ENCODE measurements around the gene ZNF687.

Gene ZNF687

DNA sequence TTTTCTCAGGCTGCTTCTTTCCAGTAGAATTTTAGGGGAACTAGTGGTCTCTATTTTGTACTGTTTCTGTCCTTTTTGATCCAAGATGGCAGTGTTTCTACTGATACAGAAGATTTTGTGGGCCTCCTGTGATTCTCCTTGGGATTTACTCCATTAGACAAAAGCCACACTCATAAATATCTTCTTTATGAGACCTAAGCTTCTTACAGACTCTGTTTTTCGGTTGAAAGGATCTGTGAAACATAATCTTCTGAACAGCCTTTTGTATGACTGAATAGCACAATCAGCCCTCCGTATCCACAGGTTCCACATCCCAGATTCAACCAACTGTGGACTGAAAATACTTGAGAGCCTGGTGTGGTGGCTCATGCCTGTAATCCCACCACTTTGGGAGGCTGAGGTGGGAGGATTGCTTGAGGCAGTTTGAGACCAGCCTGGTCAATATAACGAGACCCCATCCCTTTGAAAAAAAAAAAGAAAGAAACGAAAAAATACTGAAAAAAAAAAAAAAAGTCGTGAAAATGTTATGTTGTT, 38.3 kb upstream of the ZNF687 start:
- no peaks in the 10 kb centered on the region for H3K4me1 ChIP-seq (ENCODE audit: insufficient read depth, insufficient read length)
- no peaks in the 10 kb centered on the region for H3K27me3 ChIP-seq (ENCODE audit: insufficient read depth, insufficient read length)
- no peak overlapping the region for H3K4me3 ChIP-seq (ENCODE audit: insufficient read length, low read depth)
- DNase-seq (ENCODE audit: low read depth, low spot score) = no peak
- TF ChIP-seq ZNF274 (IDR thresholded peaks at IDR 0.05; ENCODE audit: low read depth, low read length) = no peak
- TF ChIP-seq YY1 (IDR thresholded peaks at IDR 0.05; ENCODE audit: insufficient read depth, insufficient read length) = no peak
- no peak for TF ChIP-seq SUZ12 (IDR thresholded peaks at IDR 0.05; ENCODE audit: extremely low read depth, insufficient read depth, insufficient read length)
- H3K9ac ChIP-seq (ENCODE audit: insufficient read length, low read depth) = no peak overlapping the region
- no peaks in the 10 kb centered on the region for H3K9me3 ChIP-seq (ENCODE audit: insufficient read depth, low read length)
- peaks cover 100% of the 10 kb centered on the region for H3K36me3 ChIP-seq (ENCODE audit: insufficient read depth, insufficient read length, low read length)

DNA sequence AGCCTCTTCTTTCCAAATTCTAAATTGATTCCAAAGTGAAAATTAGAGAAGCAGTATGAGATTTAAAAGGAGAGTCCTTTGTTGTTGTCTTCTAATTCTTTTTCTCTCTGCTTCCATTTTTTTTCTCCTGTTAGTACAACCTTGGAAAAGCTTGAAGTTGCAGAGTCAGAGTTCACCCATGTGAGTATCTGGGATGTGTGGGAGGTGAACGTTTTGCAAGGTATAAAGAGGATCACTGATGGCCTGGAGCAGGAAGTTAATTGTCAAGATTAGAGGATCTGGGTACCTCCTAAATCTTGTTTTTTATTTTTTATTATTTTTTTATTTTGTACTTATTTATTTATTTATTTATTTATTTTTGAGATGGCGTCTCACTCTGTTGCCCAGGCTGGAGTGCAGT, 35.3 kb upstream of the ZNF687 start:
- TF ChIP-seq YY1 (IDR thresholded peaks at IDR 0.05; ENCODE audit: insufficient read depth, insufficient read length) (no peak), ZNF274 (IDR thresholded peaks at IDR 0.05; ENCODE audit: low read depth, low read length) (no peak), SUZ12 (IDR thresholded peaks at IDR 0.05; ENCODE audit: extremely low read depth, insufficient read depth, insufficient read length) (no peak)
- Histone ChIP-seq H3K4me3 (ENCODE audit: insufficient read length, low read depth) (no peak overlapping the region), H3K9me3 (ENCODE audit: insufficient read depth, low read length) (no peaks in the 10 kb centered on the region), H3K9ac (ENCODE audit: insufficient read length, low read depth) (no peak overlapping the region), H3K4me1 (ENCODE audit: insufficient read depth, insufficient read length) (no peaks in the 10 kb centered on the region), H3K36me3 (ENCODE audit: insufficient read depth, insufficient read length, low read length) (peaks cover 90% of the 10 kb centered on the region), H3K27me3 (ENCODE audit: insufficient read depth, insufficient read length) (no peaks in the 10 kb centered on the region)
- no peak for DNase-seq (ENCODE audit: low read depth, low spot score)

DNA sequence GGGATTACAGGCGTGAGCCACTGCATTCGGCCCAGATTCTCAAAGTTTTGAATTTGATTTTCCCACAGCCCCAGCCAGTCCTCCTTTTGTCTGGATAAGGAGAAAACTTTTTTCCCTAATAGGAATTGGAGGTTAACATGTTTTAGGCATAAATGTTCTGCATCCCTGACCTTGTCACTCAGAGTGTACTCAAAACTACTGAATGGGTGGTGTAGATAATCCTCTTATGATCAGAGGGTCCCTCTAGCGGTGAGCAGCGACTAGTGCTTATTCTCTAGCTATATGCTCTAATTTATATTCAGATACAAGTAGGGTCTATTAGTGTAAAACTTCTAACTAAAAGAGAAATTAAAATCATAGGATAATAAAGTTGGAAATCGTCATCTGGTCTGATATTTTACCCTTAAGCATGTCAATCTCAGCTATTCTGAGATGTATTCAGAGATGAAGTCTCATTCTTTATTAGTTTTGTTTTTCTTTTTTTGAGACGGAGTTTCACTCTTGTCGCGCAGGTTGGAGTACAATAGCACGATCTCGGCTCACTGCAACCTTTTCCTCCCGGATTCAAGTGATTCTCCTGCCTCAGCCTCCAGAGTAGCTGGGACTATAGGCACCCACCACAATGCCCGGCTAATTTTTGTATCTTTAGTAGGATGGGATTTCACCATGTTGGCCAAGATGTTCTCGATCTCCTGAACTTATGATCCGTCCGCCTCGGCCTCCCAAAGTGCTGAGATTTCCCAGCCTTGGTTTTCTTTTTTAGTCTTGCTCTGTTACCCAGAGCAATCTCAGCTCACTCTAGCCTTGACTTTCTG, 30.2 kb upstream of the ZNF687 start:
- Histone ChIP-seq H3K36me3 (ENCODE audit: insufficient read depth, insufficient read length, low read length) (peaks cover 58% of the 10 kb centered on the region), H3K9ac (ENCODE audit: insufficient read length, low read depth) (no peak overlapping the region)

DNA sequence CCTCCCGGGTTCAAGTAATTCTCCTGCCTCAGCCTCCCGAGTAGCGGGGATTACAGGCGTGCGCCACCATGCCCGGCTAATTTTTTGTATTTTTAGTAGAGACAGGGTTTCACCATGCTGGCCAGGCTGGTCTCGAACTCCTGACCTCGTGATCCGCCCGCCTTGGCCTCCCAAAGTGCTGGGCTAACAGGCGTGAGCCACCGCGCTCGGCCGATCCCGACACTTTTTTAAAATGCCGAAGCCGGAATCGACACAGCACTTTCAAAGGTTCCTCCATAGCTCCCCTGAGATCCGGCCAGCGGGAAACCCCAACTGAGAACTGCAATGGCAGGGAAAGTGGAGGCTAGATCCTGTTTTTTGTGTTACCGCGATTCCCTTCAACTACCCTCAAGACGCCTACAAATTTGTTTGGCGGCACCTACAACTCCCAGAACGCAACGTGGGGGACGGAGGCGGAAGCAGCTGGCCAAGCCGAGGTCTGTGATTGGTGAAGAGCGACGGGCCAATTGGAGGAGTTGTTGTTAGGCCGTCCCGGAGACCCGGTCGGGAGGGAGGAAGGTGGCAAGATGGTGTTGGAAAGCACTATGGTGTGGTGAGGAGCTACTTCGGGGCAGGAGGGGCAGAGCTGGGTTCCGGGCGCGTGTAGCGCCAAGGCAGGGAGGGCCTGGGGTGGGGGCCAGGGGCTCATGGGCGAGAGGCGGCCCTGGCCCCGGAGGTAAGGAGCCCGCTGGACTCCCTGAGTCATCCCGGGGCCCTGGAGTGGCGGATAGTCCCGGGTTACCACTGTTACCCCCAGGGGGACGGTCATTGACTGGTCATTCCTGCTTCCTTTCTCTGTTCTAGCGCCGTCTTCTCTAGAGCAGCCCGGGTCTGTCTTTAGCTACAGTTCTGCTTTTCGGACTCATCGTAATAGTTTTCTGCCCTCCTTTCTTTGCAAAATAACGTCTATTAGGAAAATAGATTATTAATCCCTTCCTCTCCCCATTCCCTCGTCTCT, 27.6 kb upstream of the ZNF687 start, which contains the start of gene PSMD4:
PSMD4 (plus strand) TSS at position 518 of the 997 bp plus-strand sequence; CDS start at position 567, 49 bp downstream.
- Histone ChIP-seq H3K4me1 (ENCODE audit: insufficient read depth, insufficient read length) (peaks cover 2% of the 10 kb centered on the region), H3K36me3 (ENCODE audit: insufficient read depth, insufficient read length, low read length) (peaks cover 38% of the 10 kb centered on the region), H3K27me3 (ENCODE audit: insufficient read depth, insufficient read length) (no peaks in the 10 kb centered on the region), H3K4me3 (ENCODE audit: insufficient read length, low read depth) (peak within 1 kb of the TSS; percentile 90), H3K9ac (ENCODE audit: insufficient read length, low read depth) (peak within 1 kb of the TSS; percentile 90), H3K9me3 (ENCODE audit: insufficient read depth, low read length) (no peaks in the 10 kb centered on the region)
- TF ChIP-seq YY1 (IDR thresholded peaks at IDR 0.05; ENCODE audit: insufficient read depth, insufficient read length) = peak; percentile 40
- no peak for TF ChIP-seq SUZ12 (IDR thresholded peaks at IDR 0.05; ENCODE audit: extremely low read depth, insufficient read depth, insufficient read length)
- DNase-seq (ENCODE audit: low read depth, low spot score) = peak; percentile 100

More for the DNA sequence above, 30.2 kb upstream of the ZNF687 start:
- peaks cover 2% of the 10 kb centered on the region for H3K4me1 ChIP-seq (ENCODE audit: insufficient read depth, insufficient read length)
- no peak for TF ChIP-seq YY1 (IDR thresholded peaks at IDR 0.05; ENCODE audit: insufficient read depth, insufficient read length)
- no peak for TF ChIP-seq SUZ12 (IDR thresholded peaks at IDR 0.05; ENCODE audit: extremely low read depth, insufficient read depth, insufficient read length)
- no peak for TF ChIP-seq ZNF274 (IDR thresholded peaks at IDR 0.05; ENCODE audit: low read depth, low read length)
- H3K27me3 ChIP-seq (ENCODE audit: insufficient read depth, insufficient read length) = no peaks in the 10 kb centered on the region
- no peaks in the 10 kb centered on the region for H3K9me3 ChIP-seq (ENCODE audit: insufficient read depth, low read length)
- peak; percentile 48 for DNase-seq (ENCODE audit: low read depth, low spot score)
- no peak overlapping the region for H3K4me3 ChIP-seq (ENCODE audit: insufficient read length, low read depth)

DNA sequence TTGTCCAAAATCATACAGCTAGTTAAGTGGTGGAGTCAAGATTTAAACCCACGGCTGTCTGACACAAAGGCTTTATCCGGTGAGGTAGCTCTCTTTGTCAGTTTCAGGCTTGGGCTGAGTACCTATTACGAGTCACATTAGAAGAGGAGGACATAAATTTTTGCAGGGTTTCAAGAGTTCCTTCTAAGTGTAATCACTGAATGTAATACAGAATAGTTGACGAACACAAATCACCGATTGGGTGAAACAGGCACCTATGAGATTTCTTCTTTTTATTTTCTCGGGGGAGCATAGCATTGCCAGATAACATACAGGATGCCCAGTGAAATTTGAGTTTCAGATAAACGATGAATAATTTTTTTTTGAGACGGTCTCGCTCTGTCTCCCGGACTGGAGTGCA, 26.7 kb upstream of the ZNF687 start:
- Histone ChIP-seq H3K4me3 (ENCODE audit: insufficient read length, low read depth) (peak overlapping the region; percentile 90), H3K9me3 (ENCODE audit: insufficient read depth, low read length) (no peaks in the 10 kb centered on the region), H3K9ac (ENCODE audit: insufficient read length, low read depth) (peak overlapping the region; percentile 90), H3K36me3 (ENCODE audit: insufficient read depth, insufficient read length, low read length) (peaks cover 29% of the 10 kb centered on the region), H3K27me3 (ENCODE audit: insufficient read depth, insufficient read length) (no peaks in the 10 kb centered on the region), H3K4me1 (ENCODE audit: insufficient read depth, insufficient read length) (peaks cover 2% of the 10 kb centered on the region)
- no peak for DNase-seq (ENCODE audit: low read depth, low spot score)
- no peak for TF ChIP-seq YY1 (IDR thresholded peaks at IDR 0.05; ENCODE audit: insufficient read depth, insufficient read length)

DNA sequence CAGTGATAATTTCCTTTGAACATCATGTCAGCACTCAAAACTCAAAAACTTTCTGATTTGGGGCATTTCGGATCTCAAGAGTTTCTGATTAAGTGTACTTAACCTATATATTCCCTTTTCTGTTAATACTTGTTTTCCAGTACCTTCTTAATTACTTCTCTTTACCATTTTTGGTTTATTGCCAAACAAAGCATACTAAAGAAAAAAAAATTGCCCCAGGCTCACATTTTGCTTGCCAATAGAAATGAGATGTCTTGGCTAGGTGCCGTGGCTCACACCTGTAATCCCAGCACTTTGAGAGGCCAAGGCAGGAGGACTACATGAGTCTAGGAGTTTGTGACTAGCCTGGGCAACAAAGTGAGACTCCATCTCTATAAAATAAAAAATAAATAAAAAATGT, 22.7 kb upstream of the ZNF687 start:
- Histone ChIP-seq H3K36me3 (ENCODE audit: insufficient read depth, insufficient read length, low read length) (peaks cover 48% of the 10 kb centered on the region), H3K9ac (ENCODE audit: insufficient read length, low read depth) (no peak overlapping the region), H3K4me3 (ENCODE audit: insufficient read length, low read depth) (no peak overlapping the region), H3K4me1 (ENCODE audit: insufficient read depth, insufficient read length) (peaks cover 4% of the 10 kb centered on the region), H3K9me3 (ENCODE audit: insufficient read depth, low read length) (no peaks in the 10 kb centered on the region), H3K27me3 (ENCODE audit: insufficient read depth, insufficient read length) (no peaks in the 10 kb centered on the region)
- DNase-seq (ENCODE audit: low read depth, low spot score) = no peak
- TF ChIP-seq YY1 (IDR thresholded peaks at IDR 0.05; ENCODE audit: insufficient read depth, insufficient read length) (no peak), ZNF274 (IDR thresholded peaks at IDR 0.05; ENCODE audit: low read depth, low read length) (no peak), SUZ12 (IDR thresholded peaks at IDR 0.05; ENCODE audit: extremely low read depth, insufficient read depth, insufficient read length) (no peak)

Measured in NT2/D1 (cell line).